Prostate gland (tissue), 2 donors: ENCODE data around the gene FTL. TPM values are rescaled to one million over a fixed set of nuclear protein-coding genes. Genes with fewer than 3 reads are reported as not detected.
"Not testable (repeated sequence)": the region's sequence is repeated elsewhere in the genome, so short reads cannot be mapped to it uniquely, and the experiment has no call there.

Experiments used
- DNase-seq: peaks from one replicate; pipeline ENCODE4 v3.0.0-alpha.2; 2019; ENCODE audit warnings: low spot score
- H3K27ac ChIP-seq, 2 donors: fragments of 200-600 bp; sonication (generic); 2 replicates each; pipeline ENCODE4 v1.5.1; 2017 to 2019
- H3K27me3 ChIP-seq: fragments of 200-600 bp; sonication (generic); replicated peaks from 2 replicates; pipeline ENCODE4 v1.5.1; 2019; ENCODE audit not compliant: insufficient read depth
- H3K36me3 ChIP-seq, 2 donors: fragments of 200-600 bp; sonication (generic); 1 replicate in 1 of 2; 2 replicates in 1 of 2; pipeline versions ENCODE4 v1.5.1 to v1.8.1; 2017 to 2019
- H3K4me1 ChIP-seq: fragments of 200-600 bp; sonication (generic); replicated peaks from 2 replicates; pipeline ENCODE4 v1.5.1; 2019
- H3K4me3 ChIP-seq, 2 donors: fragments of 200-600 bp; sonication (generic); 2 replicates each; pipeline ENCODE4 v1.5.1; 2017 to 2019
- H3K9me3 ChIP-seq: fragments of 200-600 bp; sonication (generic); 2 replicates; pipeline ENCODE4 v1.5.1; 2017
- CTCF ChIP-seq, 4 experiments: fragments of 200-600 bp in 2 of 4; fragments of 450-650 bp in 2 of 4; sonication (generic) in 2 of 4; IDR thresholded peaks; 1 replicate in 3 of 4; 2 replicates in 1 of 4; pipeline ENCODE4 v1.5.1; 2016 to 2019; ENCODE audit warnings: antibody characterized with exemption in 4 of 4, mild to moderate bottlenecking in 2 of 4, moderate library complexity in 2 of 4
- POLR2A ChIP-seq: fragments of 450-650 bp; IDR thresholded peaks from one replicate; pipeline ENCODE4 v1.6.1; 2016; ENCODE audit warnings: antibody characterized with exemption, mild to moderate bottlenecking
- POLR2AphosphoS5 ChIP-seq: sonication (generic); formaldehyde crosslinking; IDR thresholded peaks from one replicate; pipeline ENCODE4 v1.6.1; 2017; ENCODE audit warnings: antibody characterized with exemption
- WGBS: methylation state at CpG from one replicate; pipeline ENCODE4 v1.1.5; 2018; 5-methylcytosine and 5-hydroxymethylcytosine counted together
- intact Hi-C: fragments of 100-400 bp; cut with DNase I; formaldehyde crosslinking; loops from one replicate; pipeline ENCODE4 v1.14.2; 2022
- total RNA-seq, 2 donors: library from RNA; depleted of rRNA; stranded (reverse); fragments of >200 nt; gene quantifications; one replicate each; pipeline ENCODE4 v1.1.0, GENCODE V29; 2016

FTL gene
- 1,000 to 10,000 TPM; 1,764 to 2,124 TPM for total RNA-seq

- Histone ChIP-seq H3K9me3 (no peaks in the 10 kb centered on the region), H3K36me3 (peaks cover 0 to 5% of the 10 kb centered on the region in 2 donors), H3K27me3 (no peaks in the 10 kb centered on the region), H3K4me1 (peaks cover 7% of the 10 kb centered on the region), H3K4me3 (peak within 1 kb of the TSS; percentile 69 to 86), H3K27ac (peak within 1 kb of the TSS; percentile 93 to 95)
- intact Hi-C loops, result loop anchor here (2.0 to 10.0 kb wide), 2 partner anchors 92 to 320 kb away; partner anchors contain the start of genes CA11 and PPP1R15A
- under 1% methylated on average over 41 of the region's 52 CpGs for WGBS
- peak in 2 of 4 experiments; percentile 19 to 20 for TF ChIP-seq CTCF (IDR thresholded peaks at IDR 0.05)
- peak; percentile 100 for TF ChIP-seq POLR2A
- peak; percentile 98 for TF ChIP-seq POLR2AphosphoS5
- peak; percentile 97 for DNase-seq
Measured at GRCh38 chr19:48965040-48965805, at the start of gene FTL. FTL (plus strand) TSS chr19:48965309; CDS start chr19:48965508, 199 bp downstream.

- Histone ChIP-seq H3K4me3 (no peak overlapping the region), H3K4me1 (no peaks in the 10 kb centered on the region), H3K36me3 (peaks cover 0 to 15% of the 10 kb centered on the region in 2 donors), H3K27me3 (no peaks in the 10 kb centered on the region), H3K27ac (peak overlapping the region; percentile 42 to 57), H3K9me3 (no peaks in the 10 kb centered on the region)
- TF ChIP-seq POLR2AphosphoS5, result peak; percentile 61
- no peak for TF ChIP-seq POLR2A
- intact Hi-C loops, result no loop called here
- WGBS, result 67% methylated on average over 8 of the region's 8 CpGs
- no peak for DNase-seq
Measured at GRCh38 chr19:48915757-48916156, 49.4 kb upstream of the FTL start.

GRCh38 chr19:48918071-48918470, 47.0 kb upstream of the FTL start:
- Histone ChIP-seq H3K4me1 (no peaks in the 10 kb centered on the region), H3K36me3 (peaks cover 0 to 9% of the 10 kb centered on the region in 2 donors), H3K27me3 (no peaks in the 10 kb centered on the region), H3K9me3 (no peaks in the 10 kb centered on the region), H3K27ac (no peak overlapping the region), H3K4me3 (no peak overlapping the region)
- WGBS, result 88% methylated on average over 6 of the region's 6 CpGs
- intact Hi-C loops, result no loop called here
- TF ChIP-seq CTCF (IDR thresholded peaks at IDR 0.05) (no peak), POLR2A (no peak), POLR2AphosphoS5 (no peak)
- no peak for DNase-seq

GRCh38 chr19:48918801-48919247, 46.3 kb upstream of the FTL start:
- DNase-seq, result no peak

GRCh38 chr19:48919271-48919670, 45.8 kb upstream of the FTL start:
- H3K9me3 ChIP-seq, H3K36me3 ChIP-seq, intact Hi-C loops, H3K4me3 ChIP-seq, DNase-seq, H3K27me3 ChIP-seq, H3K27ac ChIP-seq, H3K4me1 ChIP-seq: not testable (repeated sequence)
- WGBS, result 94% methylated on average over 8 of the region's 8 CpGs

More at GRCh38 chr19:48918801-48919247, 46.3 kb upstream of the FTL start:
- intact Hi-C loops, result no loop called here
- Histone ChIP-seq H3K27ac (no peak overlapping the region), H3K36me3 (peaks cover 0 to 1% of the 10 kb centered on the region in 2 donors), H3K9me3 (no peaks in the 10 kb centered on the region), H3K27me3 (no peaks in the 10 kb centered on the region), H3K4me1 (no peaks in the 10 kb centered on the region), H3K4me3 (no peak overlapping the region)
- TF ChIP-seq POLR2AphosphoS5, result no peak
- TF ChIP-seq CTCF (IDR thresholded peaks at IDR 0.05), result no peak
- no peak for TF ChIP-seq POLR2A
- 87% methylated on average over 18 of the region's 18 CpGs for WGBS

GRCh38 chr19:48920949-48921348, 44.2 kb upstream of the FTL start:
- WGBS, result 86% methylated on average over 10 of the region's 10 CpGs
- H3K36me3 ChIP-seq, result no peaks in the 10 kb centered on the region

More at GRCh38 chr19:48920949-48921348, 44.2 kb upstream of the FTL start:
- Histone ChIP-seq H3K4me3 (no peak overlapping the region), H3K4me1 (no peaks in the 10 kb centered on the region), H3K27me3 (no peaks in the 10 kb centered on the region), H3K27ac (no peak overlapping the region), H3K9me3 (no peaks in the 10 kb centered on the region)
- no peak for TF ChIP-seq POLR2AphosphoS5
- no peak for TF ChIP-seq CTCF (IDR thresholded peaks at IDR 0.05)
- no peak for TF ChIP-seq POLR2A
- DNase-seq, result no peak
- intact Hi-C loops, result no loop called here
